Esophagus muscularis mucosa (tissue), 4 donors: ENCODE measurements around the gene GRIK3. TPM values are rescaled to one million over a fixed set of nuclear protein-coding genes. Genes with fewer than 3 reads are reported as not detected.

Experiments used
- DNase-seq: peaks from one replicate; pipeline ENCODE4 v3.0.0-alpha.2; 2017; ENCODE audit errors: extremely low spot score
- H3K27ac ChIP-seq, 4 donors: fragments of 200-600 bp; sonication (generic); replicated peaks in 1 of 4; 1 replicate in 3 of 4; 2 replicates in 1 of 4; pipeline ENCODE4 v1.5.1; 2016 to 2019; ENCODE audit warnings: mild to moderate bottlenecking in 1 of 4
- H3K27me3 ChIP-seq, 4 donors: fragments of 200-600 bp; sonication (generic); one replicate each; pipeline versions ENCODE4 v1.5.1 to v1.6.0; 2016 to 2019
- H3K36me3 ChIP-seq, 4 donors: fragments of 200-600 bp; sonication (generic); one replicate each; pipeline ENCODE4 v1.5.1; 2016 to 2019
- H3K4me1 ChIP-seq, 4 donors: fragments of 200-600 bp; sonication (generic); one replicate each; pipeline ENCODE4 v1.5.1; 2016 to 2019
- H3K4me3 ChIP-seq, 4 donors: fragments of 200-600 bp; sonication (generic); 1 replicate in 2 of 4; 2 replicates in 2 of 4; pipeline ENCODE4 v1.5.1; 2016 to 2019; ENCODE audit warnings: mild to moderate bottlenecking in 4 of 4, moderate library complexity in 1 of 4
- H3K9me3 ChIP-seq, 4 donors: fragments of 200-600 bp; sonication (generic); 1 replicate in 3 of 4; 2 replicates in 1 of 4; pipeline ENCODE4 v1.5.1; 2016 to 2019
- EP300 ChIP-seq: sonication (generic); formaldehyde crosslinking; IDR thresholded peaks from one replicate; pipeline ENCODE4 v1.6.1; 2017; ENCODE audit warnings: antibody characterized with exemption
- POLR2A ChIP-seq: fragments of 450-650 bp; IDR thresholded peaks from one replicate; pipeline ENCODE4 v1.6.1; 2017; ENCODE audit warnings: antibody characterized with exemption, moderate library complexity, mild to moderate bottlenecking, low read depth
- POLR2AphosphoS5 ChIP-seq, 2 donors: sonication (generic); formaldehyde crosslinking; IDR thresholded peaks; one replicate each; pipeline ENCODE4 v1.6.1; 2017; ENCODE audit warnings: antibody characterized with exemption in 2 of 2
- WGBS: methylation state at CpG from one replicate; pipeline ENCODE4 v1.1.5; 2018; 5-methylcytosine and 5-hydroxymethylcytosine counted together
- intact Hi-C: fragments of 100-400 bp; cut with DNase I; formaldehyde crosslinking; loops from one replicate; pipeline ENCODE4 v1.15.1; 2023
- total RNA-seq, 4 donors: library from RNA; depleted of rRNA; stranded (reverse); fragments of >200 nt; gene quantifications; one replicate each; pipeline versions ENCODE4 v1.1.0 to v1.2.1, GENCODE V29; 2016
- TF ChIP-seq, protein P1 (sequence below), 3 experiments: fragments of 200-600 bp in 2 of 3; fragments of 450-650 bp in 1 of 3; sonication (generic) in 2 of 3; IDR thresholded peaks; one replicate each; pipeline ENCODE4 v1.5.1; 2017 to 2019; ENCODE audit warnings: antibody characterized with exemption in 3 of 3, mild to moderate bottlenecking in 2 of 3, moderate library complexity in 1 of 3

GRIK3 gene
- total RNA-seq, 4 donors from 2014 or later, result 5.3 to 7.9 (median 6.6) TPM

DNA sequence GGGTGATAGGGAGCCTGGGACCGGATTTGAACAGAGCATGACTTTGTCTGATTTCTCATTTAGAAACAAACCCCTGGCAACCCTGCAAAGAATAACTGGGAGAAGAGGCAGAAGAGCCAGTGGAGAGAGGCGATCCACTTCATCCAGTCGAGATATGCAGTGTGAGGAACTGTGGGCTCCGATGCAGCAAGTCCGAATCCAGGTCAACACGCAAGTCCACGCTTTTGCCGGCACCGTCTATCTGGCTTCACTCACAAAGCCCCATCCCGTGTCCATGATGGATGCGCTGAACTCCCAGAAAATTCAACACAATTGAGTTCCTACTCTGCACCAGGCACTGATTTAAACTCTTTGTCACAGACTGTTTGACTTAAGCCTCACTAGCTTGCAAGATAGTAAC, 191.3 kb downstream of the GRIK3 start:
- H3K27me3 ChIP-seq, result peaks cover 0 to 90% (median 0%) of the 10 kb centered on the region in 4 donors
- H3K4me1 ChIP-seq, result no peaks in the 10 kb centered on the region
- TF ChIP-seq POLR2A (no peak), EP300 (no peak), POLR2AphosphoS5 (IDR thresholded peaks at IDR 0.05) (no peak)
- TF ChIP-seq, protein P1, sequence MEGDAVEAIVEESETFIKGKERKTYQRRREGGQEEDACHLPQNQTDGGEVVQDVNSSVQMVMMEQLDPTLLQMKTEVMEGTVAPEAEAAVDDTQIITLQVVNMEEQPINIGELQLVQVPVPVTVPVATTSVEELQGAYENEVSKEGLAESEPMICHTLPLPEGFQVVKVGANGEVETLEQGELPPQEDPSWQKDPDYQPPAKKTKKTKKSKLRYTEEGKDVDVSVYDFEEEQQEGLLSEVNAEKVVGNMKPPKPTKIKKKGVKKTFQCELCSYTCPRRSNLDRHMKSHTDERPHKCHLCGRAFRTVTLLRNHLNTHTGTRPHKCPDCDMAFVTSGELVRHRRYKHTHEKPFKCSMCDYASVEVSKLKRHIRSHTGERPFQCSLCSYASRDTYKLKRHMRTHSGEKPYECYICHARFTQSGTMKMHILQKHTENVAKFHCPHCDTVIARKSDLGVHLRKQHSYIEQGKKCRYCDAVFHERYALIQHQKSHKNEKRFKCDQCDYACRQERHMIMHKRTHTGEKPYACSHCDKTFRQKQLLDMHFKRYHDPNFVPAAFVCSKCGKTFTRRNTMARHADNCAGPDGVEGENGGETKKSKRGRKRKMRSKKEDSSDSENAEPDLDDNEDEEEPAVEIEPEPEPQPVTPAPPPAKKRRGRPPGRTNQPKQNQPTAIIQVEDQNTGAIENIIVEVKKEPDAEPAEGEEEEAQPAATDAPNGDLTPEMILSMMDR (IDR thresholded peaks at IDR 0.05), result no peak
- H3K4me3 ChIP-seq, result no peak overlapping the region
- intact Hi-C loops, result no loop called here
- H3K36me3 ChIP-seq, result no peaks in the 10 kb centered on the region
- DNase-seq, result no peak
- no peak overlapping the region for H3K27ac ChIP-seq
- WGBS, result 80% methylated on average over 11 of the region's 11 CpGs
- no peaks in the 10 kb centered on the region for H3K9me3 ChIP-seq

DNA sequence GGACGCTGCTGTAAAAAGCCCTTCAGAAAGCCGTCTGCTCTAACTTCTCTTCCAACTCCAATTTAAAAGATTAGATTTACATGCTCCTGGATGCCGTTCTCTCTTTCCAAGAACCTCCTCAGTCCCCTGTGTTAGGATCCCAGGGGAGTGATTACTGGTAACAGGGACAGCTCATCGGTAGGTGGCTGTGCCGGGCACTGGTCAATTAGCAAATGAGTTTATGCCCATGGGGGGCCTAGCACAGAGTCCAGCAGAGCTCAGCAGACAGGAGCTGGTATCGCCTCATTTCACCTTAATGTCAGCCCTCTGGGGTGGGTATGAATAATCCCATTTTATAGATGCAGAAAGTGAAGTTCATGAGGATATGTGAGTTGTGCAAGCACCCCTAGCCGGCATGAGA, 191.9 kb downstream of the GRIK3 start:
- no peak overlapping the region for H3K4me3 ChIP-seq
- intact Hi-C loops, result no loop called here
- DNase-seq, result no peak
- H3K4me1 ChIP-seq, result no peaks in the 10 kb centered on the region
- no peak overlapping the region for H3K27ac ChIP-seq
- H3K9me3 ChIP-seq, result no peaks in the 10 kb centered on the region
- TF ChIP-seq POLR2A (no peak), POLR2AphosphoS5 (IDR thresholded peaks at IDR 0.05) (no peak), EP300 (no peak)
- H3K27me3 ChIP-seq, result peaks cover 0 to 90% (median 0%) of the 10 kb centered on the region in 4 donors
- no peaks in the 10 kb centered on the region for H3K36me3 ChIP-seq
- WGBS, result 46% methylated on average over 7 of the region's 7 CpGs

DNA sequence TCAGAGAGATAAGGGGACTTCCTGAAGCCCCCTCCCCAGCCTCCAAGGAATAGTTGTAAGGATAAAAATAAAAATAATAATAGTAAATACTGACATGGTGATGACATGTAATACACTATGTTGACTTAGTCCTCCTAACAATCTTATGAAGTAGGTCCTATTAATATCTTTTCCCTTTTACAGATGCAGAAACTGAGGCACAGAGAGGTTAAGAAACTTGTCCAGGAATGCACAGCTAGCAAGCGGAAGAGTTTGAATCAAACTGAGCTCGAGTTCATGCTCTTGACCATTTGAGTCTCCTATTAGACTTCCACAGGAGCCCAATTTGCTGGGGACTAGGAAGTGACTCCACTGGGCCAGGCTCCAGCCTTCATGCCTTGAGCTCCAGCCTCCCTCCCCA, 194.8 kb downstream of the GRIK3 start:
- no peak for DNase-seq
- H3K36me3 ChIP-seq, result no peaks in the 10 kb centered on the region
- no peaks in the 10 kb centered on the region for H3K9me3 ChIP-seq
- H3K27ac ChIP-seq, result no peak overlapping the region
- peaks cover 0 to 93% (median 0%) of the 10 kb centered on the region in 4 donors for H3K27me3 ChIP-seq
- no peaks in the 10 kb centered on the region for H3K4me1 ChIP-seq
- TF ChIP-seq POLR2AphosphoS5 (IDR thresholded peaks at IDR 0.05) (no peak), POLR2A (no peak), EP300 (no peak)
- TF ChIP-seq, protein P1 (IDR thresholded peaks at IDR 0.05), result no peak
- no peak overlapping the region for H3K4me3 ChIP-seq
- WGBS, result 93% methylated on average over 2 of the region's 2 CpGs
- intact Hi-C loops, result no loop called here

DNA sequence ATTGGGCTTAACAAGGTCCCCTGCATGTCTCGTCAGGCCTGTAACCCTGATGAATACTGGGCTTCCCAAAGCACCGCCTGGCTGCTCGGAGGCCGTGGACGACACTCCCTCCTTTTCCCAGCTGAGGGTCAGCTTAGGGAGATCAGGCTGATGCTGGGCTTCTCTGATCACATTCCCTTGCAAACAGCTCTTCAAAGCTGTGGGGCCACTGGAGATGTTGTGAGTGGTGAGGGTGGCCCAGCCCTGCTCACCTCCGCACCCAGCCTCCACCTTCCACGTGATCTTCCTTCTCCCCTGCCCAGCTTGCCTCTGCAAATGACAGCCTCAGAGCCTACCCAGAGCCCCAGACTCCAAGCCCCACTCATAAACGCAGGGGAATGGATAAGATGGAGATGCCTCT, 195.4 kb downstream of the GRIK3 start:
- WGBS, result 55% methylated on average over 8 of the region's 8 CpGs
- intact Hi-C loops, result no loop called here
- TF ChIP-seq POLR2A (no peak), EP300 (no peak), POLR2AphosphoS5 (IDR thresholded peaks at IDR 0.05) (no peak)
- TF ChIP-seq, protein P1 (IDR thresholded peaks at IDR 0.05), result no peak
- no peak for DNase-seq
- H3K27me3 ChIP-seq, result peaks cover 0 to 93% (median 0%) of the 10 kb centered on the region in 4 donors
- no peaks in the 10 kb centered on the region for H3K9me3 ChIP-seq
- H3K4me1 ChIP-seq, result no peaks in the 10 kb centered on the region
- H3K27ac ChIP-seq, result no peak overlapping the region
- H3K36me3 ChIP-seq, result no peaks in the 10 kb centered on the region
- H3K4me3 ChIP-seq, result no peak overlapping the region

DNA sequence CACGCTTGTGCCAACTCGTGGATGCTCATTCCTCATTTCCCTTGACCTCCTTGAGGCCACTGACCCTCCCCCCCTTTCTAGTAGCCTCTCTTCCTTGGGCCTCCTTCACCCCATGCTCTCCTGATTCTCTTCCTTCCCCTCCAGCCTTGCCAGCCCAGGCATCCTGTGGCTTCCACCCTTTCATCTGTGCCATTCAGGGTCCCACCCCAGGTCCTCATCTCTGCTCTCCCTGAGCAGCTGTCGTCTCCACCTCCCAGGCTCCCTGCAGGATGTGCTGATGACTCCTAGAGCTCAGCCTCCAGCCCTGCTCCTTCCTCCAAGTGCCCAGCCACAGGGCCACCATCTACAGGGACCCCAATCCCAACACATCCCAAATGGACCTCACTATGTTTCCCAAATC, 197.4 kb downstream of the GRIK3 start:
- H3K4me1 ChIP-seq, result no peaks in the 10 kb centered on the region
- WGBS, result 49% methylated on average over 3 of the region's 3 CpGs

More for the DNA sequence above, 197.4 kb downstream of the GRIK3 start:
- intact Hi-C loops, result no loop called here
- Histone ChIP-seq H3K27ac (no peak overlapping the region), H3K9me3 (no peaks in the 10 kb centered on the region), H3K36me3 (no peaks in the 10 kb centered on the region), H3K4me3 (no peak overlapping the region), H3K27me3 (peaks cover 0 to 89% (median 0%) of the 10 kb centered on the region in 4 donors)
- TF ChIP-seq EP300, result no peak
- TF ChIP-seq POLR2AphosphoS5 (IDR thresholded peaks at IDR 0.05), result no peak
- no peak for TF ChIP-seq POLR2A
- TF ChIP-seq, protein P1 (IDR thresholded peaks at IDR 0.05), result no peak
- DNase-seq, result no peak
